MM.1S (cell line): Measurements from ENCODE around the gene EIF2D.

ENCODE experiments used
- EZH2 ChIP-seq: fragments of 300-600 bp; sonication (generic); optimal IDR thresholded peaks from 2 replicates; pipeline ENCODE3; 2017; ENCODE audit warnings: low read depth, mild to moderate bottlenecking, antibody characterized with exemption, low read length, mixed read lengths
- EZH2phosphoT487 ChIP-seq: fragments of 300-600 bp; sonication (generic); IDR thresholded peaks from 2 replicates; pipeline ENCODE4 v1.6.1; 2018; ENCODE audit warnings: antibody characterized with exemption, low read length
- TF ChIP-seq, protein P1 (sequence below): fragments of 300-600 bp; sonication (generic); IDR thresholded peaks from 2 replicates; pipeline ENCODE4 v1.5.1; 2016; ENCODE audit warnings: antibody characterized with exemption, low read length, mixed read lengths

DNA sequence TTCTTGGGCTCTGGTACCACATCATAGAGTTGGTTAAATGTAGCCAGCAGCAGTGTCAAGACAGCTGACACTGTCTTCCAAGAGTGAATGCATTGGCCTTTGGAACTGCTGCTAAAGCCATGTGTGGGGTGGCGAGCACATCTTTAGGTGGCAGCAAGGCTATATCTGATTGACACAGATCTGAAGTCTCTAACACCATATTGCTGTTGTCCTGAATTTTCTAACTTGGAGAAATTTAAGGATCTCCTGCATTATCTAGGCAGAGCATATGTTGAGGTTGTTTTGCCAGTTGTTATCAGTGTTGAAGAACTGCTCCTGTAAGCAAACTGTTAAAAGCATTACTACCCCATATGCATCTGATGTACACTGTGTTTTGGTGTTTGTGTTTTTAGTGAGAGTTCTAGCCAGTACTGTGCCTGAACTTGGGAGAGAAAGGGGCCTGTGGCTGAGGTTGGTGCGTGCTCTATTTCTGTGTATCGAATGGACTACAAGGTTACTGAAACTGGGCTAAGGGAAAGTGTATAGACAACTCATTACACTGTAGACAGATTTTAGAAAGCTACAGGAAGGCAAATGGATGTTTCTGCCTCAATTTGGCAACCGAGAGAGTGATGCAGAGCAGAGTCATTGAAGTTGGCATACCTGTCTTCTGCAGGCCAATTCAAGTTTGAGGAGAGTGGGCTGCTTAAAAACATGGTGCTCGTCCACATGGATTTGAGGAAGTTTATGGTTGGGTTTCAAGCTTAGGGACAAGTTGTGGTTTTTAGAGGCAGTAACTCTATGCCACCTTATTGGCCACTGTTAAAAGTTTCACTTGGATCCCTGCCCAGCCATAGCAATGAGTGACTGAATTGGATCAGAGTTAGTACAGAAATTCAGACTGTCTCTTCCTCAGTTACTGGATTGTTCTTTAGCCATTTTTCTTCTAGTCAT, 40.0 kb upstream of the EIF2D start:
- no peak for TF ChIP-seq EZH2
- TF ChIP-seq, protein P1, sequence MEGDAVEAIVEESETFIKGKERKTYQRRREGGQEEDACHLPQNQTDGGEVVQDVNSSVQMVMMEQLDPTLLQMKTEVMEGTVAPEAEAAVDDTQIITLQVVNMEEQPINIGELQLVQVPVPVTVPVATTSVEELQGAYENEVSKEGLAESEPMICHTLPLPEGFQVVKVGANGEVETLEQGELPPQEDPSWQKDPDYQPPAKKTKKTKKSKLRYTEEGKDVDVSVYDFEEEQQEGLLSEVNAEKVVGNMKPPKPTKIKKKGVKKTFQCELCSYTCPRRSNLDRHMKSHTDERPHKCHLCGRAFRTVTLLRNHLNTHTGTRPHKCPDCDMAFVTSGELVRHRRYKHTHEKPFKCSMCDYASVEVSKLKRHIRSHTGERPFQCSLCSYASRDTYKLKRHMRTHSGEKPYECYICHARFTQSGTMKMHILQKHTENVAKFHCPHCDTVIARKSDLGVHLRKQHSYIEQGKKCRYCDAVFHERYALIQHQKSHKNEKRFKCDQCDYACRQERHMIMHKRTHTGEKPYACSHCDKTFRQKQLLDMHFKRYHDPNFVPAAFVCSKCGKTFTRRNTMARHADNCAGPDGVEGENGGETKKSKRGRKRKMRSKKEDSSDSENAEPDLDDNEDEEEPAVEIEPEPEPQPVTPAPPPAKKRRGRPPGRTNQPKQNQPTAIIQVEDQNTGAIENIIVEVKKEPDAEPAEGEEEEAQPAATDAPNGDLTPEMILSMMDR = no peak
- no peak for TF ChIP-seq EZH2phosphoT487
